H1 (cell line): ENCODE results near the gene ALDH1A2. TPM values are rescaled to one million over a fixed set of nuclear protein-coding genes. Genes with fewer than 3 reads are reported as not detected.

ENCODE experiments used
- CBX5 ChIP-seq: fragments of 300-800, 300-1000 bp; sonication (generic); IDR thresholded peaks from 2 replicates; pipeline ENCODE4 v1.7.1; 2016; ENCODE audit warnings: antibody characterized with exemption, low read length, low read depth
- CHD7 ChIP-seq: fragments of 300-600 bp; sonication (generic); IDR thresholded peaks from 2 replicates; pipeline ENCODE4 v1.7.1; 2012; ENCODE audit warnings: low read length, moderate library complexity, mild to moderate bottlenecking, inconsistent platforms; ENCODE audit not compliant: insufficient replicate concordance
- RAD21 ChIP-seq, 2 experiments: IDR thresholded peaks in 1 of 2; conservative IDR thresholded peaks in 1 of 2; 2 replicates each; pipeline ENCODE4 v1.6.1; 2011; ENCODE audit warnings: low read depth in 2 of 2, low read length in 2 of 2, improper control_type of control experiment in 1 of 2, inconsistent platforms in 1 of 2, mild to moderate bottlenecking in 1 of 2, moderate library complexity in 1 of 2
- TAF1 ChIP-seq: IDR thresholded peaks from 2 replicates; pipeline ENCODE4 v1.6.1; 2011; ENCODE audit warnings: mild to moderate bottlenecking, low read depth, low read length
- polyA plus RNA-seq, 7 experiments: library from polyadenylated mRNA; depleted of rRNA in 3 of 7; stranded (reverse) in 5 of 7; unstranded in 2 of 7; fragments of >200 nt in 5 of 7; fragments of 200-250 nt in 2 of 7; gene quantifications; 1 replicate in 5 of 7; 2 replicates in 1 of 7; 4 replicates in 1 of 7; pipeline versions ENCODE4 v1.2.1 to v1.2.3, GENCODE V29; 2011 to 2013; ENCODE audit warnings: missing spikeins in 2 of 7, mixed read lengths in 2 of 7
- total RNA-seq: library from RNA; stranded (reverse); fragmentation: NEBNext Ultra II Directional; extraction: Animal tissue kit (Norgen Biotek cat#: 25700); gene quantifications from 2 replicates; pipeline ENCODE4 v1.2.1, GENCODE V29; 2021

The ALDH1A2 gene
- total and polyA plus RNA-seq, 2 of the 8 experiments (the other 6 are each of a cell fraction or from before 2014, with no cell fraction given), result 0.06 to 0.24 TPM

- TF ChIP-seq CHD7, result no peak
- TF ChIP-seq RAD21 (IDR thresholded peaks at IDR 0.05 in 1 of 2, conservative IDR thresholded peaks at IDR 0.05 in 1 of 2; ENCODE audit: low read depth in 2 of 2, low read length in 2 of 2), result no peak
- no peak for TF ChIP-seq TAF1
- no peak for TF ChIP-seq CBX5
Observed at GRCh38 chr15:57961919-57962318, 103.6 kb downstream of the ALDH1A2 start (continued).
